ENCODE results near the gene SYNGAP1. TPM values are rescaled to one million over a fixed set of nuclear protein-coding genes. Genes with fewer than 3 reads are reported as not detected.

Gene SYNGAP1
- total RNA-seq, 4 donors from 2014 or later = 6.2 to 7.3 (median 7.1) TPM

DNA sequence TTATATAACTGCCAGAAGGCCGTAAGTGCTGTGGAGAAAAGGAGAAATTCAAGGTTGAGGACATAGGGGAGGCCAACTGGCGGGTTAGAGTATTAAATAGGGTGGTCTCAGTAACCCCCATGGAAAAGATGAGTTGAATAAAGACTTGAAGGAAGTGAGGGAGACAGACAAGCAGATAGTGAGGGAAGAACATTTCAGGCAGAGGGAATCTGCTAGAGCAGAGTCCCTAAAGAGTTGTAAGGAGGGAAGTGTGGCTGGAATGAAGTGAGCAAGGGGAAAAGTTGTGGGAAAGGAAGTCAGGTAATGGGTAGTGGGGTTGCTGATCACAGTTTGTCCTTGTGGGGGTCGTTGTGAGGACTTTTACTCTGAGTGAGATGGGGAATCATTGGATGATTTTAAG lies 26.9 kb upstream of the SYNGAP1 start:
- TF ChIP-seq CTCF (IDR thresholded peaks at IDR 0.05; ENCODE audit: low read depth) = no peak

DNA sequence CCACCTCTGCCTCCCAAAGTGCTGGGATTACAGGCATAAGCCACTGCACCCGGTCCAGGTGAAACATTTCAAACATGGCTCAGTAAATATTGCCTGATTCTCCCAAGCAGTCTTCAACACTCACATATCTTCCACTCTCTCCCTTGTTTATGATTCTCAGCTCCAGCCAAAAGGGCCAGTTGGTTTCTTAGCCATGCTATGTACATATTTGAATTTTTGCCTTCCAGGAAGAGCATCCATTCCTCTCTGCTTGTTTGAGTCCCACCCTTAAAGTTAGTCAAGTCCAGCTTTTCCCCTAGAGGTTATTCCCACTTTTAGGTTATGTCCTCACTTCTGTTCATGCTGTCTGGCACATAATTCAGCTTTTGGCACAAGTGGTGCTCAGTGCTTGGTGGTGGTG lies 22.3 kb upstream of the SYNGAP1 start:
- no peak for TF ChIP-seq CTCF (IDR thresholded peaks at IDR 0.05; ENCODE audit: low read depth)

DNA sequence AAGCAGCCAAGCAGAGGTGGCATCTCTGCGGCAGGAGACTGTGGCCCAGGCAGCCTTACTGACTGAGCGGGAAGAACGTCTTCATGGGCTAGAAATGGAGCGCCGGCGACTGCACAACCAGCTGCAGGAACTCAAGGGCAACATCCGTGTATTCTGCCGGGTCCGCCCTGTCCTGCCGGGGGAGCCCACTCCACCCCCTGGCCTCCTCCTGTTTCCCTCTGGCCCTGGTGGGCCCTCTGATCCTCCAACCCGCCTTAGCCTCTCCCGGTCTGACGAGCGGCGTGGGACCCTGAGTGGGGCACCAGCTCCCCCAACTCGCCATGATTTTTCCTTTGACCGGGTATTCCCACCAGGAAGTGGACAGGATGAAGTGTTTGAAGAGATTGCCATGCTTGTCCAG lies 15.0 kb upstream of the SYNGAP1 start:
- TF ChIP-seq CTCF (IDR thresholded peaks at IDR 0.05; ENCODE audit: low read depth) = no peak

DNA sequence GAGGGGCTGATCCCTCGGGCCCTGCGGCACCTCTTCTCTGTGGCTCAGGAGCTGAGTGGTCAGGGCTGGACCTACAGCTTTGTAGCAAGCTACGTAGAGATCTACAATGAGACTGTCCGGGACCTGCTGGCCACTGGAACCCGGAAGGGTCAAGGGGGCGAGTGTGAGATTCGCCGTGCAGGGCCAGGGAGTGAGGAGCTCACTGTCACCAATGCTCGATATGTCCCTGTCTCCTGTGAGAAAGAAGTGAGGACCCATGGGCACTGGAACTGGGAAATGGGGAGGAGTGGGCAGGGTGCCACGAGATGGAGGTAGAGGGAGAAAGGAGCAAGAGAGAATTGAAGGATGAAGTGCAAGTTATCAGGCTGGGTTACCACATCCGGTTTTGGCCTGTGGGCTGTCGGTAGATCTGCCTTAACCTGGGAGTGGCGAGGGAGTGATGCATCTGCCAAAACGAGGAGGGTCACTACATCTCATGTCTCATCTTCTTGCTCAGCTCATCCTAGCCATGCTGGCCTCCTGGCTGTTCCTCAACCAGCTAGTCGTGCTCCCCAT lies 14.4 kb upstream of the SYNGAP1 start:
- no peak for TF ChIP-seq CTCF (IDR thresholded peaks at IDR 0.05; ENCODE audit: low read depth)

DNA sequence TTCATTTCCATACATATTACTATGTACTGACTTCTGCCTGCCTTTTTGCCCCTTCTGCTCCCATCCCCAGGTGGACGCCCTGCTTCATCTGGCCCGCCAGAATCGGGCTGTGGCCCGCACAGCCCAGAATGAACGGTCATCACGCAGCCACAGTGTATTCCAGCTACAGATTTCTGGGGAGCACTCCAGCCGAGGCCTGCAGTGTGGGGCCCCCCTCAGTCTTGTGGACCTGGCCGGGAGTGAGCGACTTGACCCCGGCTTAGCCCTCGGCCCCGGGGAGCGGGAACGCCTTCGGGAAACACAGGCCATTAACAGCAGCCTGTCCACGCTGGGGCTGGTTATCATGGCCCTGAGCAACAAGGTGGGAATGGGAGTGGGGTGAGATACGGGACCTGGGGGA lies 13.7 kb upstream of the SYNGAP1 start:
- no peak for TF ChIP-seq CTCF (IDR thresholded peaks at IDR 0.05; ENCODE audit: low read depth)

DNA sequence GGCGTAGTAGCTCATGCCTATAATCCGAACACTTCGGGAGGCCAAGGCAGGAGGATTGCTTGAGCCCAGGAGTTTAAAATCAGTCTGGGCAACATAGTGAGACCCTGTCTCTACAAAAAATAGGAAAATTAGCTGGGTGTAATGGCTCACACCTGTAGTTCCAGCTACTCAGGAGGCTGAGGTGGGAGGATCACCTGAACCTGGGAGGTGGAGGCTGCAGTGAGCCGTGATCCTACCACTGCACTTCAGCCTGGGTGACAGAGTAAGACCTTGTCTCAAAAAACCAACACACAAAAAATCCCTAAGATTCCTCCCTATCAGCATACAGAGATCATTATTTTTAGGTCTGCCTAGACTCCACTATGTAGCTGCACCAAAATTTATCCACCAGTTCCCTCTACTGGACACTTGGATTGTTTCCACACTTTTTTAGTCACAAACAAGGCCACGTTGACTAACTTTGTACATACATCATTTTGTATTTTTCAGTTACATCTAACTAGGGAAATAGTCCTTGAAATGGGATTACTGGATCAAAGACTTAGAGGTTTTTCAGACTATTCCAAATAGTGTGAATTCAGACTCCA lies 12.6 kb upstream of the SYNGAP1 start:
- no peak for TF ChIP-seq CTCF (IDR thresholded peaks at IDR 0.05; ENCODE audit: low read depth)

DNA sequence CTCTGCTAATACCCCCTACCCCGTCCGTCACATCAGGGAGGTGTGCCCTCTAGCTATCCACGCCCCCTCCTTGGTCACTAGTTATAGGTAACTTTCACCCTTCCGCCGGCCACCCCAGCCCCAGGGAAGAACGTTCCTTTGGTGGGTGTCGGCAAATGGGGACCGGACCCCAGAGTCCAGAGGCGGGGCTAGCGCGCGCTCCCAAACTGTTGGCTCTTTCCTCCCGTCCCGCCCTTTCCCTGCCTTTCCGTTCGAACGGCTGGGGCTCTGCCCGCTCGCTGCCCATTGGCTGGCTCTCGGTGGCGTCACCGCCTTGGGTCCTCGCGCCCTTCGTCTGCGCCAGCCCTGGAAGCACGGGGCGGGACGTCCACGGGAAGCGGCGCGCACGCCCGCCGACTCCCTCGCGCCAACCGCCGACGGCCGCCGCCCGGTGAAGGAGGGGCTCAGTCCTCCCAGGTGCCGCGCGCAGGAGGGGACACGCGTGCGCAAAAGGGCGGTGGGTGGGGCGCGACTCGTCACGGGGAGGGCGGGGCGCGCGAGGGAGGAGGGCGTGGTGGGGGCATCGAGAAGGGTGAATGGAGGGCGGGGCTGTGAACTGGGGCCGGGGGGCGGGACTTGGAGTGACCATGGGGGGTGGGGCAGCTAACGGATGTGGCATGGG lies 9.7 kb upstream of the SYNGAP1 start:
- no peak for TF ChIP-seq CTCF (IDR thresholded peaks at IDR 0.05; ENCODE audit: low read depth)

Measured in subcutaneous adipose tissue (tissue), 4 donors.